ENCODE results near the gene CACYBP. TPM values are rescaled to one million over a fixed set of nuclear protein-coding genes. Genes with fewer than 3 reads are reported as not detected.

Gene CACYBP
- total RNA-seq, 1 donor from 2014 or later, result 95.0 TPM

GRCh38 chr1:175000697-175001187 lies 995 bp downstream of the CACYBP start:
- TF ChIP-seq EZH2 (IDR thresholded peaks at IDR 0.05; ENCODE audit: insufficient read depth, low read length) (no peak), CTCF (IDR thresholded peaks at IDR 0.05; ENCODE audit: insufficient read depth, low read depth, low read length) (no peak)
- Histone ChIP-seq H3K79me2 (ENCODE audit: insufficient read depth, low read length) (peaks cover 59% of the 10 kb centered on the region), H2AFZ (ENCODE audit: low read depth, low read length) (peak overlapping the region; percentile 83), H3K27ac (ENCODE audit: low read depth, low read length) (peak overlapping the region; percentile 77), H3K4me3 (ENCODE audit: insufficient read depth, low read depth, low read length) (peak overlapping the region; percentile 97), H3K9me3 (ENCODE audit: insufficient read depth, low read depth, low read length) (no peaks in the 10 kb centered on the region), H3K27me3 (ENCODE audit: insufficient read depth, low read length) (no peaks in the 10 kb centered on the region), H3K9ac (ENCODE audit: low read length) (peak overlapping the region; percentile 92), H3K4me1 (ENCODE audit: insufficient read depth, low read length) (peaks cover 17% of the 10 kb centered on the region), H3K4me2 (ENCODE audit: low read length) (peak overlapping the region; percentile 95), H4K20me1 (ENCODE audit: insufficient read depth, low read length) (peaks cover 19% of the 10 kb centered on the region), H3K36me3 (ENCODE audit: insufficient read depth, low read length) (no peaks in the 10 kb centered on the region)
- Mint-ChIP-seq H3K4me3 (ENCODE audit: unreplicated experiment) (no peak overlapping the region), H3K36me3 (ENCODE audit: low read depth, unreplicated experiment) (peaks cover 2% of the 10 kb centered on the region), H3K27ac (ENCODE audit: unreplicated experiment) (peak overlapping the region; percentile 87), H3K27me3 (ENCODE audit: low read depth, unreplicated experiment) (no peaks in the 10 kb centered on the region), H3K4me1 (ENCODE audit: low read depth, unreplicated experiment) (peaks cover 15% of the 10 kb centered on the region), H3K9me3 (ENCODE audit: unreplicated experiment) (no peaks in the 10 kb centered on the region)
- DNase-seq (ENCODE audit: low read depth) (no peak), FAIRE-seq (no peak)

GRCh38 chr1:175002910-175003517 lies 3.3 kb downstream of the CACYBP start:
- no peak overlapping the region for H3K9ac ChIP-seq (ENCODE audit: low read length)
- Mint-ChIP-seq H3K27me3 (ENCODE audit: low read depth, unreplicated experiment) (no peaks in the 10 kb centered on the region), H3K9me3 (ENCODE audit: unreplicated experiment) (no peaks in the 10 kb centered on the region), H3K4me1 (ENCODE audit: low read depth, unreplicated experiment) (peaks cover 12% of the 10 kb centered on the region), H3K36me3 (ENCODE audit: low read depth, unreplicated experiment) (peaks cover 4% of the 10 kb centered on the region), H3K27ac (ENCODE audit: unreplicated experiment) (no peak overlapping the region), H3K4me3 (ENCODE audit: unreplicated experiment) (no peak overlapping the region)
- no peak for TF ChIP-seq CTCF (IDR thresholded peaks at IDR 0.05; ENCODE audit: insufficient read depth, low read depth, low read length)
- no peak for TF ChIP-seq EZH2 (IDR thresholded peaks at IDR 0.05; ENCODE audit: insufficient read depth, low read length)
- peaks cover 7% of the 10 kb centered on the region for H3K36me3 ChIP-seq (ENCODE audit: insufficient read depth, low read length)
- no peak overlapping the region for H3K4me3 ChIP-seq (ENCODE audit: insufficient read depth, low read depth, low read length)
- no peak overlapping the region for H2AFZ ChIP-seq (ENCODE audit: low read depth, low read length)
- no peak overlapping the region for H3K4me2 ChIP-seq (ENCODE audit: low read length)
- H4K20me1 ChIP-seq (ENCODE audit: insufficient read depth, low read length), result peaks cover 24% of the 10 kb centered on the region
- H3K27ac ChIP-seq (ENCODE audit: low read depth, low read length), result no peak overlapping the region
- no peak for DNase-seq (ENCODE audit: low read depth)
- H3K9me3 ChIP-seq (ENCODE audit: insufficient read depth, low read depth, low read length), result no peaks in the 10 kb centered on the region
- no peaks in the 10 kb centered on the region for H3K27me3 ChIP-seq (ENCODE audit: insufficient read depth, low read length)
- H3K4me1 ChIP-seq (ENCODE audit: insufficient read depth, low read length), result peaks cover 9% of the 10 kb centered on the region
- H3K79me2 ChIP-seq (ENCODE audit: insufficient read depth, low read length), result peaks cover 81% of the 10 kb centered on the region
- no peak for FAIRE-seq

- Histone ChIP-seq H4K20me1 (ENCODE audit: insufficient read depth, low read length) (peaks cover 26% of the 10 kb centered on the region), H3K9ac (ENCODE audit: low read length) (no peak overlapping the region), H3K4me1 (ENCODE audit: insufficient read depth, low read length) (peaks cover 9% of the 10 kb centered on the region), H3K36me3 (ENCODE audit: insufficient read depth, low read length) (peaks cover 7% of the 10 kb centered on the region), H3K4me3 (ENCODE audit: insufficient read depth, low read depth, low read length) (no peak overlapping the region), H3K79me2 (ENCODE audit: insufficient read depth, low read length) (peaks cover 83% of the 10 kb centered on the region), H3K9me3 (ENCODE audit: insufficient read depth, low read depth, low read length) (no peaks in the 10 kb centered on the region), H3K27me3 (ENCODE audit: insufficient read depth, low read length) (no peaks in the 10 kb centered on the region), H3K4me2 (ENCODE audit: low read length) (no peak overlapping the region), H3K27ac (ENCODE audit: low read depth, low read length) (no peak overlapping the region), H2AFZ (ENCODE audit: low read depth, low read length) (no peak overlapping the region)
- no peaks in the 10 kb centered on the region for H3K9me3 Mint-ChIP-seq (ENCODE audit: unreplicated experiment)
- H3K36me3 Mint-ChIP-seq (ENCODE audit: low read depth, unreplicated experiment), result peaks cover 4% of the 10 kb centered on the region
- no peak overlapping the region for H3K27ac Mint-ChIP-seq (ENCODE audit: unreplicated experiment)
- DNase-seq (ENCODE audit: low read depth), result no peak
- no peaks in the 10 kb centered on the region for H3K27me3 Mint-ChIP-seq (ENCODE audit: low read depth, unreplicated experiment)
- peaks cover 12% of the 10 kb centered on the region for H3K4me1 Mint-ChIP-seq (ENCODE audit: low read depth, unreplicated experiment)
- FAIRE-seq, result no peak
- no peak for TF ChIP-seq EZH2 (IDR thresholded peaks at IDR 0.05; ENCODE audit: insufficient read depth, low read length)
- TF ChIP-seq CTCF (IDR thresholded peaks at IDR 0.05; ENCODE audit: insufficient read depth, low read depth, low read length), result no peak
- H3K4me3 Mint-ChIP-seq (ENCODE audit: unreplicated experiment), result no peak overlapping the region
Observed at GRCh38 chr1:175003521-175003920, 3.8 kb downstream of the CACYBP start.

Data from astrocyte (in vitro differentiated cells and primary cell).